Measurements from ENCODE around the gene EPHA8.

Gene EPHA8

DNA sequence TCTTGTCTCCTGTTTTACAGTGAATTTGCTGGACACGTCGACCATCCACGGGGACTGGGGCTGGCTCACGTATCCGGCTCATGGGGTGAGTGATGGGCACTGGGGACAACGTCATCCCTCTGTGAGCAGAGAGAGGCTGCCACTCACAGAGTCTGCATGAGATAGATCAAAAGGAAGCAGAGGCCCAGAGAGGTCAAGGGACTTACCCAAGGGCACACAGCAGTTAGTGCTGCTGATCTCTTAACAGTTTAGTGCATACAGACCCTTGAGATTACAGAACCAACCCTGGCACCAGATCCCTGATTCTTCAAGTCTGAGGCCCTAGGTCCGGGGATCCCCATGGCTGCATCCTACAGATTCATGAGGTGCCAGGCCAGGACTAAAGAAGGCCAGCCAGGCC lies 6.0 kb downstream of the EPHA8 start:
- no peak for DNase-seq

DNA sequence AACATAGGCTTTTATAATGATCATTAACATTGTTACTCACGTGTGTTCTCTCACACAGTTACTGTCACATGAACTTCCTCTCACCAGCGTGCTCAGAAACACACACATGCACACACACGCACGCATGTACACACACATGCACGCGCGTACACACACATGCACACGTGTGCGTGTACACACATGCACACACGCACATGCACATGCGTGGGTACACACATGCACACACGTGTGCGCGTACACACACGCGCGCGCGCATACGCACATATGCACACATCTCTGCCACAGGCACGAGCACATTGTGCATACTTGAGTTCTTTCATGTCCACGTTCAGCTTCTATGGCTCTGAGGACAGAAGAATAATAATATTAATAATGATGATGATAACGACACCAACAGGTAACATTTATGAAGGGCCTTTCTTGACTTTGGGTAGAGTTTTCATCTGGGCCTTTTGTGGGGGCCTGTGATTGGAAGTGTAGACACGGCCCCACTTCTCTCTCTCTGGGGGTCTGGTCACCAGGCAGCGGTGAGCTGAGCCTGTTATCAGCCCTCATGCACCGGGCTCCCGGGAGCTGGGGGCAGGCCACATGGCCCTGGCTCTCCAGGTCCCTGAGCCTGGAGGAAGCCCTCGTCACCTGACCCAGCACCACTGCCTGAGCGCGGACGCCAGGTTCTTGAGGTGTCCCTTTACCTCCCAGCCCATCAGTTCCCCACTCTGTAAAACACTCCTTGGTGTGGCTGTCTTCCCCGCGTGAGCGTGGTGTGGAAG lies 7.0 kb downstream of the EPHA8 start:
- DNase-seq, result no peak

DNA sequence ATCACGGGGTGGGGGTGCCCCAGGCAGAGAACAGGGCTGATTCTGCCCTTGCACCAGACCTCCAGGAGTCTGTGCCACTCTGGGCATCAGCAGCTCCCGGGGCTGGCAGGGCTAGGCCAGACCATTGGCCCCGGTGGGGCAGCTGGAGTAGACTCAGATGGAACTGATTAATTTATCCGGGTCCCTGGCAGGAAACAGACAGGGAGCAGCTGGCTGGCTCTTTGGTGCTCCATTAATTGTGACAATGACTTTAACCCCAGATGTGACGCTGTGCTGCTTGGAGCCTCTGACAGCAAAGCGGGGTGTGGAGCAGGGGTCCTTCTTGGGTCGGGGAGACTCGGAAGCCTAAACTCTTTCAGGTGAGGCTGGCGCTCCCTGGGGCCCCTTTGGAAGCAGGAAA lies 9.5 kb downstream of the EPHA8 start:
- no peak for DNase-seq

DNA sequence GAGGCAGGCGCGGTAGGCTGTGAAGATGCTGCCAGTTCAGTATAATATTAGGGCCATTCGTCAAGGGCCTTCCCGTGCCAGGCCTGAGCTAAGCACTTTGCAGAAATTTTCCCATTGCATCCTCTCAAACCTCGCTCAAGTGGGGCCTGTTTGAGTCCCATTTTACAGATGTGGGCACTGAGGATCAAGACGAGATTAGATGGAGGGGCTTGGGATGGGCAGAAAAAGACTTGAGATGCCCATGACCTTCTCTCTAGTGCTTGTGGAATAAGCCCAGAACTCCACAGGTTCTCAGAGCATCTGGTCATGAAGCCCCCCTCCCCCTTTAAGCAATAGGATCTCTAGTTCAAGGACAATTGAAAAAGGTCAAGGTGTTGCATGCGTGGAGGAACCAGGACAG lies 9.9 kb downstream of the EPHA8 start:
- no peak for DNase-seq

DNA sequence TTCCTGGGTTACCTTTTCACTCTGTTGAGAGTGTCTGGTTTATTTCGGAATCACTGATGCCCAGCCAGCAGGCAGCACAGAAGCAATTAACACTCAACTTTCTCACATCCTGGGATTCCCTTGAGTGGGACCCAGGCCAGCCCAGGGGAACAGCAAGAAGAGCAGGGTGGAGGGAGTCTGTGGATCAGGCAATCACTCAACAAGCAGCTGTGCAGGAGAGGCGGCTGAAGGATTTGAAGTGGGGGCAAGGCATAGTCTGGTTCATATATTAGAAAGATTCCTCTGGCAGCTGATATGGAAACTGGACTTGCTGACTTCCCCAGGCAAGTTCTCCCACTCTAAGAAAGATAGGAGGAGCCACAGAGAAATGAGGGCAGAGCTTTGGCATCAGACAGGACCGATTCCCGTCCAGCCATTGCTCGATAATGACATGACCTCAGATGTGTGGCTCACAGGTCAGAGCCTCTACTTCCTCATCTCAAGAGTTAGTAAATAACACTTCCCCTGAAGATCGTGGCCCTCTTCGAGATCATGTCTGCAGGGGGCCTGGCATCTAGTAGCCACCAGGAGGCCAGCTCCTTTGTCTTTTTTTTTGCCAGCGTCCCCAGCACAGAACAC lies 12.4 kb downstream of the EPHA8 start:
- no peak for DNase-seq

DNA sequence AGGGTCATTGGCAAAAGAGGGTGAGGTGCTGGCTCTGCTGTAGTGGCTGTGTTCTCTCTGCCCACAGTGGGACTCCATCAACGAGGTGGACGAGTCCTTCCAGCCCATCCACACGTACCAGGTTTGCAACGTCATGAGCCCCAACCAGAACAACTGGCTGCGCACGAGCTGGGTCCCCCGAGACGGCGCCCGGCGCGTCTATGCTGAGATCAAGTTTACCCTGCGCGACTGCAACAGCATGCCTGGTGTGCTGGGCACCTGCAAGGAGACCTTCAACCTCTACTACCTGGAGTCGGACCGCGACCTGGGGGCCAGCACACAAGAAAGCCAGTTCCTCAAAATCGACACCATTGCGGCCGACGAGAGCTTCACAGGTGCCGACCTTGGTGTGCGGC lies 12.9 kb downstream of the EPHA8 start:
- no peak for DNase-seq

DNA sequence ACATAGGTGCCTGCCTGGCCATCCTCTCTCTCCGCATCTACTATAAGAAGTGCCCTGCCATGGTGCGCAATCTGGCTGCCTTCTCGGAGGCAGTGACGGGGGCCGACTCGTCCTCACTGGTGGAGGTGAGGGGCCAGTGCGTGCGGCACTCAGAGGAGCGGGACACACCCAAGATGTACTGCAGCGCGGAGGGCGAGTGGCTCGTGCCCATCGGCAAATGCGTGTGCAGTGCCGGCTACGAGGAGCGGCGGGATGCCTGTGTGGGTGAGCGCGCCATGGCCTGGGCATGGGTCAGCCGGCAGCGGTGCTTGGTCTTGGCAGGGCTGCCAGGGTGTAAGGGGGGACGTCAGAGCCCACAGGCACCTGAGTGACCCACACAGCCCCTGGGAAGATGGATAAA lies 13.3 kb downstream of the EPHA8 start:
- no peak for DNase-seq

DNA sequence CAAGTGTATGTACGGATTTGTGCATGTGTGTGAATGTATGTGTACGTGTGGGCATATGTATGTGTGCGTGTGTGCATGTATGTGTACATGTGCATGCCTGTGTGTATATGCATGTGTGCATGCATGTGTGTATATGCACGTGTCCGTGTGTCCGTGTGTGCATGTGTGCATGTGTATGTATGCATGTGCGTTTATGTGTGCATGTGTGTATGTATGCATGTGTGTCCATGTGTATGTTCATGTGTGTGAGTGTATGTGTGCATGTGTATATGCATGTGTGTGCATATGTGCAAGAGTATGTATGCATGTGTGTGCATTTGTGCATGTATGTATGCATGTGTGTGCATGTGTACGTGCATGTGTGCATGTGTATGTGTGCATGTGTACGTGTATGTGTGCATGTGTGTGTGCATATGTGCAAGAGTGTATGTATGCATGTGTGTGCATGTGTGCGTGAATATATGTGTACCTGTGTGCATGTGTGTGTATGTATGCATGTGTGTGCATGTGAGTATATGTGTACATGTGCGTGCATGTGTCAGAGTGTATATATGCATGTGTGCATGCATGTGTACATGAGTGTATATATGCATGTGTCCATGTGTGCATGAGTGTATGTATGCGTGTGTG lies 15.6 kb downstream of the EPHA8 start:
- DNase-seq, result no peak

DNA sequence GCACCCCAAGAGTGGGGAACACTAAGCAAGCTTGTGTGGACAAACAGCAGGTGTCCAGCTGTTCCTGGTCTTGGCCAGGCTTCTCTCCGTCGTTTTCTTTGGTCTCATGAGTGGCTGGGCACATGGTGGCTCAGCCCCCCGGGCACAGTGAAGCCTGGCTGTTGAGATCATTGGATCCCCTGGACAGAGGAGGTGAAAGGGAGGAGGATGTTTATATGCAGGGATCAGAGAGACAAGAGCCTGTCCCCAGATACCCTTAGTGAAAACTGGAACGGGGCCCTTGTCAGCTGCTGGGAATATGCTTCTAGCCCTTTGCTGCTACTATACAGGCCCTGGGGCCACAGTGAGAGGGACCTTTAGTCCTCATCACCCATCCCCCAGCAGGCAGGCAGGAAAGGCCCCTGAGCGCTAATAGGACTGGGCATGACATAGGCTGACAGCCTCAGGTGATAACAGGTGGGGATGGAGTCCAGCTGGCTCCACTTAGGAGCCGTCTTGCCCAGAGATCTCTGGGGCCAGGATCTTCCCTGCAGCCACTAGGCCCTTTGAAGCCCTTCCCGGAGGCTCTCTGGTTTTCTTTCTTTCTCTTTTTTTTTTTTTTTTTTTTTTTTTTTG lies 16.4 kb downstream of the EPHA8 start:
- DNase-seq, result no peak

DNA sequence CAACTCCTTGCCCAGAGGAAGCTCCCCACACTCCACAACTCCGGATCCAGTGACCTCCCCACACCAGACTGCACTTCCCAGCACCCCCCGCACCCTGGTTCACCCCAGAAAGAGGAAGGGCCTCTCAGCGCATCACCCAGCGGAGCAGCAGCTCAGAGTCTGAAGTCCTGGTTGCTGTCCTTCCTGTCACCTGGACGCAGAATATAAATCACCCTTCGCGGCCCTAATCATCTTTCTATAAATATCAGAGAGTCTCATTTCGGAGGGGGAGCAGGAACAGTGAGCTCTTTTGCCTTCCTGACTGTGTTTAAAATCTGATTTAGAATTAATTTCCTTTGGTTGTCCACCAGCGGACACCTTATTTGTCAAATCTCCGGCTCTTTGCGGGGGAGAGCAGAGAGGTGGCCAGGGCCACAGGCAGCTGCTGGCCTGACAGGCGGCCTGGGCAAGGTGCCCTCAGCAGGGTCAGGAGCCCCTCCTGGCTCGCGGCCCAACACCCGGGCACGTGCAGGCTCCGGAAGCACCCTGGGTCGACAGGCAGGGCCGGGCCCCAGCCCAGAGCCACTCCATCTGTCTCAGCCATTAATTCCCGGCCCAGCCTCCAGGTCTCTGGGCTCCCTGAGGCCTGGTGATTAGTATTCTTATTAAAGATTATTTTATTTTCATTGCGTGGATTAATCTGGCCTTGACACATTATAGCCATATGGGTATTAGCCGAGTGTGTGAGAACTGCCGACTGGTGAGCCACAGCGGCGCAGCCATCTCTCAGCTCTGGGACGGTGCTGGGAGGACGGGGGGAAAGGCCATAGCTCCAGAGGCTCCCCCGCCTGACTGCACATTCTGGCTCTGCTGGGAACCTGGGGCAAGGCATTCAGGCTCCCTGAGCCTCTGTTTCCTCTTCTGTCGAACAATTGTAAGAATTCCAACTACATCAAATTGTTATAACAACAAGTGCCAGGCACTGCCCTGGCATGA lies 19.7 kb downstream of the EPHA8 start:
- DNase-seq, result no peak

DNA sequence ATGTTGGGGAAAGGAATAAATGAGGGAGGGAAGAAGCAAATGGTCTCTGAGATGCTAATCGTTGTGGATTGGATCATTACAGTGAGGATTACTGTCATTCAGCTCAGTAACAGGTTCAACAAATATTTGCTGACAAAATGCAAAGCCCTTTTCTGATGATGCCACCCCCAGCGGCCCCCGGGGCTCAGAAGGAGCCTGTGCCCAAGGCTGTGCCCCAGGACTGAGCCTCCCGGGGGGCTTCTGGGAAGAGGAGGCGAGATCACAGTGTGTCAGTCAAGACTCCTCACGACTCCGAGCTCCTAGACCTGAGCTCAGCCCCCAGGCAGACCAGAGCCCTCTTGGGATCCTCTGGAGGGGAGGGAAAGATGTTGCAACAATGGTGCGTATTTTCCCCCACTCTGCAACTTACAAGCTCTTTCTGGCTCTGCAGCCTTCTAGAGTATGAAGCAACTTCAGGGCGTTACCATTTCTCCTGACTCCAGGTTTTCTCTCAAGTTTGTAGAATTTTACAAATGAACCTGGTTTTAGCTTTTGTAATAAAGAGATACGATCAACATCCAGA lies 20.8 kb downstream of the EPHA8 start:
- no peak for DNase-seq

DNA sequence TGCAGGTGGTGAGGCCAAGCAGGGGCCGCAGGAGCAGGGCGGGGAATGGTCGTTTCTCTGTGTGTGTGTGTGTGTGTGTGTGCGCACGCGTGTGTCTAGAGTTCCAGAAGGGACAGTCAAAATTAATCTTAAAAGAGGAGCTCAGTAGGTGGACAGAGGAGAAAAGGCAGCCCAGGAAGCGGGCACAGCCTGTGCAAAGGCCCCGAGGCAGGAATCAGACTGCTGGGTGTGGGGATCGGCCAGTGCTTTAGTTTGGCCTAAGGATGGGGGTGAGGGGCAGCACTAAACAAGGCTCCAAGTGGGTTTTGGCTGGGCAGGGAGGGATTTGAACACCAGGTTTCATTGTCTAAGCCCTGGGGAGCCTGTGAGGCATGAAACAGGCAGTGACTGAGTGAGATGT lies 21.7 kb downstream of the EPHA8 start:
- no peak for DNase-seq

DNA sequence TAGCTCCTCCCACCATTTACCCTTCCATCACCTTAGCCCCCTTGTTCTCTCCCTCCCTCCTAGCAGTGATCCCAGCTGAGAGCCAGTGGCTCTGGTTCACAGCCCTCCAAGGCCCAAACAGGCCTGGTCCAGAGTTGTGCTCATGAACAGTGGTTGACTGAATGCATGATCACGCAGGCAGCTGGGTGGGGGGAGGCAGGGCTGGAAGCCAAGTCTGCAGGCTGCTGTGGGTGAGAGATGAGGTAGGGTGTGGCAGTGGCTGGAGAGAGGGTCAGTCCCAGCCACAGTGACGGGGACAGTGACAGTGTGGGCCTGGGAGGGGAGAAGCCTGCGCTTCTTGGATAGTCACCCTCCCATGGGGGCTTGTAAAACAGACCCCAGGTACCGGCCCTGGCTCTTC lies 22.2 kb downstream of the EPHA8 start:
- DNase-seq, result no peak

DNA sequence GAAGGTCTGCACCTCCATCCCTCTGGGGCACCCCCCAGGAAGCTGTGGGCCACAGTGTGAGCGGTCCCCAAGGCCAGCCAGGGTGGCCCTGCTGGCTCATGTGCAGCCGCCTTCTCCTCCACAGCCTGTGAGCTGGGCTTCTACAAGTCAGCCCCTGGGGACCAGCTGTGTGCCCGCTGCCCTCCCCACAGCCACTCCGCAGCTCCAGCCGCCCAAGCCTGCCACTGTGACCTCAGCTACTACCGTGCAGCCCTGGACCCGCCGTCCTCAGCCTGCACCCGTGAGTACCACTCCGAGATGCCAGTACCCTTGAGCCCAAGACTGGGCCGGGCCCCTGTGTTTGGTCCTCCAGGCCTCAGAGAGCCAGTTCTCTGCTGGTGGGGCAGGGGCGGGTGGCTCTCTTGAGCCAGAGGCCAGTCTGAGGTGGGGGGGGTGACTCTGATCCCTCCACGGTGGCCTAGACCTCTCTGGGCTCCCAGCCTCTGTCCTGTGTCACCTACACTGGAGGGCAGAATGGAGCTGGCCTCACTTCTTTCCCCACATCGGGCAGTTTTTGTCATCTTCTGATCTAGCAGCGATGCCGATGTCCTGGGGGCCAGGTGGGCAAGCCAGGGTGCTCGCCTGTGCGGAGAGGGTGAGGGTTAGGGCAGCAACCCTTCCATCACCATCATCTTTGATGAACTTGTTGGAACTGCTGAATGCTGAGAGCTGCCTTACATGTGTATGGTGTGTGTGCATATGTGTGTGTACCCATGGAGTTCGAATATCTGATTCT lies 23.3 kb downstream of the EPHA8 start:
- DNase-seq, result no peak

DNA sequence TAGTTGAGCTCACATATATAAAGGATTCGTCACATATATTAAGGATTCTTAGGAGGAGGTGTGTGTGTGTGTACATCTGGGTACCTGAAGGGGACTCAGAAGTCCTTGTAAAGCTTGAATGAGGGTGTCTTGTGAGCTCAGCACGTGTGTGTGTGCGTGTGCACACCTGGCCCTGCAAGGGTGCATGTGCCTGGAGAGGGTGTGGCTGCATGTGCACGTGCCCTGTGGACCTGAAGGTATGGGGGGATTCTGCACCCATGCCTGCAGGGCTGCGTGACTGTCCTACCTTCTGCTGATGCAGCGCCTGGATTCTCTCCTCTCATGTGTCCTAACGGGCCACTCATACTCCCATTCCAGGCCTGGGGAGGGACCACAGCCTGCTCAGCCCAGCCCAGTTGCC lies 24.0 kb downstream of the EPHA8 start:
- no peak for DNase-seq

DNA sequence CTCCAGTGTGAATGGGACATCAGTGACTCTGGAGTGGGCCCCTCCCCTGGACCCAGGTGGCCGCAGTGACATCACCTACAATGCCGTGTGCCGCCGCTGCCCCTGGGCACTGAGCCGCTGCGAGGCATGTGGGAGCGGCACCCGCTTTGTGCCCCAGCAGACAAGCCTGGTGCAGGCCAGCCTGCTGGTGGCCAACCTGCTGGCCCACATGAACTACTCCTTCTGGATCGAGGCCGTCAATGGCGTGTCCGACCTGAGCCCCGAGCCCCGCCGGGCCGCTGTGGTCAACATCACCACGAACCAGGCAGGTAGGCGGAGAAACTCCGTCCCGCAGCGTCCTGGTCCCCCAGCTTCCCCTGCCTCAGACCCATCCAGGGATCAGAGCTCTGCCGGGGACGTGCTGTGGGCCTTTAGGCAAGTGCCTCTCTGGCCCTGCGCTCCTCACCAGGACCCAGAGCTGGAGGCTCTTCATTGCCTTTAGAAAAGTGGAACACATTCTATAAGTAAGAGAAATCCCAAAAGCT lies 25.7 kb downstream of the EPHA8 start:
- no peak for DNase-seq

DNA sequence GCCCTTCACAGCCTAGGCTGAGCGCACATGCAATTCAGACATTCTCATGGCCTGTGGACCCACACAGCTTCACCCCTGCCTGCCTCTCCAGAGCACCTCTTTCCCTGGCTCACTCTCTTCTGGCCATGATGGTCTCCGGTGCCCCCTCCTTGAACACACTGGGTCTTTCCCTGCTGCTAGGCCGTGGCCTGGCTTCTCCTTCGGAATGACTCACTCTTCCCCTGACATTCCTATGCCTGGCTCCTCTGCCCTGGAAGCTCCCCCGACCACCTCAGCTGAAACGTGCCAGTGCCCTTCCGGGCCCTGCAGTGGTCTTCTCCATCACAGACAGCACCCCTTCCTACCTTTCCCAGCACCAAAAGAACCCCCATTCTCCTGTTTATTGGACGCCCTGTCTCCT lies 28.3 kb downstream of the EPHA8 start:
- DNase-seq, result no peak

DNA sequence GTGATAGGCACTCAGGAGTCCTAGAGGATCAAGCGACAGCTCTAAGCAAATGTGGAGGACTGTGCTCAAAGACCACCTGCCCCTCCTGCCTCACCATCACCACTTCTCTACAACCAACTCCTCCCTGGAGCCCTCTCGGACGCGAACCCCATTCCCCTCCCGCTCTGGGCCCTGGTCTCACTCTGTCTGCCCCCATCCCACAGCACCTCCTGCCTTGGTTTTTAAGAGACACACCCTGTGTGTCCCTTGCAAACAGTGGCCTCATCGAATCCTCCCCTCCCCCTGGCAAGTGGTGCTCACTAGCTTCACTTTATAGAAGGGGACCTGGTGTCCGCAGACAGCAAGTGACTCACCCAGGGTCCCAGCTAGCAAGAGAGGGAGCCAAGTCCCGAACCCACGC lies 28.8 kb downstream of the EPHA8 start:
- no peak for DNase-seq

DNA sequence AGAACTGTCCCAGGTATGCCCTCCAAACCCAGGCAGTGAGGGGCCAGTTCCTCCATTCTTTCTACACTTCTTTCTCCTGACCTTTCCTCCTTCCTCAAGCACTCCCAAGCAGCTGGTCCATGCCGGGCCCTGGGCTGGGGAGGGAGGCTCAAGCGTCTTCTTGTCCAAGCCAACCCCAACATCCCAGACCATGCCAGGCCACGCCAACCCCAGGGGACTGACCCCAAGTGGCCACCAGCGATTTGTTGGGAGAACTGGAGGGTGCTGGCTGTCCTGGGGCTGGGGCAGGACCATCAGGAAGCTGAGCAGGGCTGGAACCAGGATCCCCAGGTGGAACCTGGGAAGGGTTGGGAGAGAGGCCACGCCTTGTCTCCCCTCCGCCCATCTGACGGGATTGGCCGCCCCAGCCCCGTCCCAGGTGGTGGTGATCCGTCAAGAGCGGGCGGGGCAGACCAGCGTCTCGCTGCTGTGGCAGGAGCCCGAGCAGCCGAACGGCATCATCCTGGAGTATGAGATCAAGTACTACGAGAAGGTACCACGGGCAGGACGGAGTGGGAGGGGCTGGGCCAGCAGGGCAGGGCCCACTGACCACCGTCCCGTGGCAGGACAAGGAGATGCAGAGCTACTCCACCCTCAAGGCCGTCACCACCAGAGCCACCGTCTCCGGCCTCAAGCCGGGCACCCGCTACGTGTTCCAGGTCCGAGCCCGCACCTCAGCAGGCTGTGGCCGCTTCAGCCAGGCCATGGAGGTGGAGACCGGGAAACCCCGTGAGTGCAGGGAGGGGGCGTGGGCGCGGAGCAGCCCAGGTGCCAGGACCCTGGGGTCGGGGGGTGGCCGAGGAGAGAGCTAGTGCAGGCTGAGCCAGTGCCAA lies 29.9 kb downstream of the EPHA8 start:
- no peak for DNase-seq

DNA sequence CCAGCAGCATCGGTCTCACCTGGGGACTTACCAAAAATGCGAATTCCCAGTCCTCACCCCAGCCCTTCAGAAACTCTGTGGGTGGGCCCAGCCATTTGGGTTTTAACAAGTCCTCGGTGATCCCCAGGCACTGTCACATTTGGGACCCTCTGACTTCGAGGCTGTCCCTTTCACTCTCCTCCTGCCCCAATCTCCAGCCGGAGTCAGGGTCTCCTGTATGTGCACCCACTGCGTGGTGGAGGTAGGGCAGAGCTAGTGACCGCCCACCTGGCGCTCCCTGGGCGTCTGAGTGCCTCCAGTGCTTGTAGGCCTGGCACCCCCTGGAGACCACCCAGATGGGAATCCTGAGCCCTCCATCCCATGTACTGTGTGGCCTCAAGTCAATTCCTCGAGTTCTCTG lies 31.1 kb downstream of the EPHA8 start:
- no peak for DNase-seq
